NCI-H2029 treated with DMSO at 0.1 percent for 48 hours (cell line): ENCODE results near the gene TM7SF3.
"Not testable (repeated sequence)": the region's sequence is repeated elsewhere in the genome, so short reads cannot be mapped to it uniquely, and the experiment has no call there.

Source experiments
- DNase-seq: peaks from one replicate; lab custom pipeline; 2025; lab: John Stamatoyannopoulos, UW

The TM7SF3 gene, protein sequence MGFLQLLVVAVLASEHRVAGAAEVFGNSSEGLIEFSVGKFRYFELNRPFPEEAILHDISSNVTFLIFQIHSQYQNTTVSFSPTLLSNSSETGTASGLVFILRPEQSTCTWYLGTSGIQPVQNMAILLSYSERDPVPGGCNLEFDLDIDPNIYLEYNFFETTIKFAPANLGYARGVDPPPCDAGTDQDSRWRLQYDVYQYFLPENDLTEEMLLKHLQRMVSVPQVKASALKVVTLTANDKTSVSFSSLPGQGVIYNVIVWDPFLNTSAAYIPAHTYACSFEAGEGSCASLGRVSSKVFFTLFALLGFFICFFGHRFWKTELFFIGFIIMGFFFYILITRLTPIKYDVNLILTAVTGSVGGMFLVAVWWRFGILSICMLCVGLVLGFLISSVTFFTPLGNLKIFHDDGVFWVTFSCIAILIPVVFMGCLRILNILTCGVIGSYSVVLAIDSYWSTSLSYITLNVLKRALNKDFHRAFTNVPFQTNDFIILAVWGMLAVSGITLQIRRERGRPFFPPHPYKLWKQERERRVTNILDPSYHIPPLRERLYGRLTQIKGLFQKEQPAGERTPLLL

DNA sequence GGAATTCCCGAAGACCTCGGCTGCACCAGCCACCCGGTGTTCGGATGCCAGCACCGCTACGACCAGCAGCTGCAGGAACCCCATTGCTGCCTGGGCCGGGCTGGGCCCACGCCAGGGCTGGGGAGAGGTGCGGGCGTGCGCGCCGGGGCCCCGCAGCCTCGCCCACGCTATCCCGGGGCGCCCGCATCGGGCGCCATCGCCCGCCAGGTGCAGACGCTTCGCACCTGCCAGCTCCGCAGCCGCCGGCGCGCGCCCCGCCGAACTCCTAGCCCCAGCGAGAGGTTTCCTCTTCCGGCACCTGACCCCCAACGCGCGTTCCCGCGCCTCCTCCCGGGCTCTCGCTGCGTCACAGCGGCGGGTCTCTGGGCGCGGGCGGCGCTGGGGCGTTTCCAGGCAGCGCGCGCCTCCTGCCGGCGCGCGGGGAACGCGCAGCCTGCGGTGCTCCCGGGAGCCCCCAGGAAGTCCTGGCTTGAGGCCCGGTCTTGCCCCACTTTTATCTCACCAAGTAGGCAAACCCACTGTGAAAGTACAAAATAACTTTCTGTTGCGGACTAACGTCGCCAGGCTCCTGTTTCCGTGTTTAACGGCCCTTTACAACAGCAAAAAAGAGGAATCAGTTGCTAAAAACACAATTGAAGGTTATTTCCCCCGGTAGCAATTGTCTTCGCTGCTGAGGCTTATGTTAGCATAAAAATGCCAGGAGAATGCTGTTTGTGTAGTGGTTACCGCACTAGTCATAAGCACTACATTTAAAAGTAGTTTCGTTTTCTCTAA is at the start of gene TM7SF3:
TSS of gene TM7SF3 (minus strand) at position 300 of the 774 bp plus-strand sequence. CDS start at position 84, 216 bp downstream.
- DNase-seq, result peak; percentile 74

DNA sequence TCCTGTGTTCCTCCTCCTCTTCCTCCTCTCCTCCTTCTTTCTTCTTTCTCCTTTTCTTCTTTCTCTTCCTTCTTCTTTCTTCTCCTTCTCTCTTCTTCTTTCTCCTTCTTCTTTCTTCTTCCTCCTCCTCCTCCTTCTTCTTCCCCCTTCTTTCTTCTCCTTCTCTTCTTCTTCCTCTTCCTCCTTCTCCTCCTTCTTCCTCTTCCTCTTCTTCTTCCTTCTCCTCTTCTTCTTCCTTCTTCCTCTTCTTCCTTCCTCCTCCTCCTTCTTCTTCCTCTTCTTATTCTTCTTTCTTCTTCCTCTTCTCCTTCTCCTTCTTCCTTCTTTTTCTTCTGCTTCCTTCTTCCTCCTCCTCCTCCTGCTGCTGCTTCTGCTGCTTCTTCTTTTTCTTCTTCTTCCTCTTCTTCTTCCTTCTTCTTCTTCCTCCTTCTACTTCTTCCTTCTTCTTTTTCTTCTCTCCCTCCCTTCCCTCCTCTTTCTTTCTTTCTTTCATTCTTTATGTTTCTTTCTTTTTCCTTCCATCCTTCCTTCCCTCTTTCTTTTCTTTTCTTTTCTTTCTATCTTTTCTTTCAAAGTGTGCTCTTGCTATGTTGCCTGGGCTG is 49.2 kb upstream of the TM7SF3 start:
- DNase-seq, result no peak

DNA sequence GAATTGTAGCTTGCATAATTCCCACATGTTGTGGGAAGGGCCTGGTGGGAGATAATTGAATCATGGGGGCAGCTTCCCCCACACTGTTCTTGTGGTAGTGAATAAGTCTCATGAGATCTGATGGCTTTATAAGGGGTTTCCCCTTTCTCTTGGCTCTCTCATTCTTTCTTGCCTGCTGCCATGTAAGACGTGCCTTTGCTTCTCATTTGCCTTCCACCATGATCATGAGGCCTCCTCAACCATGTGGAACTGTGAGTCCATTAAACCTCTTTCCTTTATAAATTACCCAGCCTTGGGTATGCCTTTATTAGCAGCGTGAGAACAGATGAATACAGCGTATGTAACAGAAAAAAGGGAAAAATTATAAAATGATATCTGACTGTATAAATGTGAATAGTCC is 47.1 kb upstream of the TM7SF3 start:
- no peak for DNase-seq

DNA sequence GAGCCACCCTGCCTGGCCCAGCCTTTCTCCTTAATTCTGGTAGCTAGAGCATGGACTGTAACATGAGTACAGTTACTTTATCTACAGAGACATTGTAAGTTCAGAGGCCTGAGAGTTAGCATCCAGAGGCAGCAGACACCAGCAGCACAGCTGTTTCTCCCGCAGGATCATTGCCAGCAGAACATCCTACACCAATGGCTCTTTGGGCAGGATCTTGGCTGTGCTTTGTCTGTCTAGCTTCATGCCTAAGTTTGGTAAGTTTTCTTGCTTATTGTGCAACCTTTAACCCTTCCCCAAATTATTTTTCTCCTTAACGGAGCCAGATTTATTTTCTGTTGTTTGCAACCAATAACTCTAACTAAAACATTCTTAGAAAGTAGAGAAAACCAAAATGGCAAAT is 46.6 kb upstream of the TM7SF3 start:
- no peak for DNase-seq

DNA sequence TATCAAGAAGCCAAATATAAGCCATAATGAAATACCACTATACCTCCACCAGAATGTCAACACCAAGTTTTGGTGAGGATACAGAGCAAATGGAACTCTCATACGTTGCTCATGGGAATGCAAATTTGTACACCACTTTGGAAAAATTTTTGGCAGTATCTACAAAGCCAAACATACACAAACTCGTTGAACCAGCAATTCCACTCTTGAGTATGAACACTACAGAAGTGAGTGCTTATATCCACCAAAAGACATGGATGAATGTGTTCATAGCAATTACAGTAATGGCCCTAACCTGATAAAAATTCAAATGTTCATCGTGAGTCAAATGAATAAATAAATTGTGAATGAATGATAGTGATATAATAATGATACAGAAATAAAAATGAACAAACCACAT is 43.4 kb upstream of the TM7SF3 start:
- DNase-seq, result peak; percentile 3

DNA sequence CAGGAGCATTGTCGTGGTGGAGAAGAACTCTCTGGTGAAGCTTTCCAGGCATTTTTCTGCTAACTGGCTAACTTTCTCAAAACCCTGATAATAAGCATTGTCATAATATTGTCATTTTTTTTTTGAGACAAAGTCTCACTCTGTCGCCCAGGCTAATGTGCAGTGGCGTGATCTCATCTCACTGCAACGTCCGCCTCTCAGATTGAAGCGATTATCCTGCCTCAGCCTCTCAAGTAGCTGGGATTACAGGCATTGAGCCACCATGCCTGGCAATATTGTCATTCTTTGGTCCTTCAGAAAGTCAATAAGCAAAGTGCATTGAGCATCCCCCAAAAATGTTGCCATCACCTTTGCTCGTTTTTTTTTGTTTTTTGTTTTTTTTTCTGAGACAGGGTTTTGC is 41.8 kb upstream of the TM7SF3 start:
- DNase-seq, result no peak

DNA sequence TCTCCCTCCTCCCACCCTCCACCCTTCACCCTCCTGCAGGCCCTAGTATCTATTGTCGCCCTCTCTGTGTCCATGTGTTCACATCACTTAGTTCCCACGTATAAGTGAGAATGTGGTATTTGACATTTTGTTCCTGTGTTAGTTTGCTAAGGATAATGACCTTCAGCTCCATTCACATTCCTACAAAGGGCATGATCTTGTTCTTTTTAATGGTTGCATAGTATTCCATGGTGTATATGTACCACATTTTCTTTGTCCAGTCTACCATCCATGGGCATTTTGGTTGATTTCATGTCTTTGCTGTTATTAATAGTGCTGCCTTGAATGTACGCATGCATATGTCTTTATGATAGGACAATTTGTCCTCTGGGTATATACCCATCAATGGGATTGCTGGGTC is 38.6 kb upstream of the TM7SF3 start:
- DNase-seq, result no peak

DNA sequence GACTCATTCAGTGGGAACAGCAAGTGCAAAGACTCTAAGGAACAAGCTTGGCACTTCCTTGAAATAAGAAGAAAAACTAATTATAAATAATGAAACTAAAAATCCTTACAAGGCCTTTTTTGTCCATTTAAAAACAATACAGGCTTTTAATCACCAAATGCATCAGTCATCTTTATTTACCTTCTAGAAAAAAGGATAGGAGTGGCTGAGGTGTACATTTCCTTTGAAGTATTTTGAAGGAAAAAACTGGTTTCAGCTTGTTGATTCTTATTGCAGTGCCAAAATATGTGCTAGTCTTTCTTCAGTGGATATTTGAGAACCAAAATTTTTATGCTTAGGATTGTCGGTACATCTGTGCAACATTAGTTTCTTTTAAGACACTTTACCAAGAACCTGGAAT is 38.0 kb upstream of the TM7SF3 start:
- DNase-seq, result no peak

DNA sequence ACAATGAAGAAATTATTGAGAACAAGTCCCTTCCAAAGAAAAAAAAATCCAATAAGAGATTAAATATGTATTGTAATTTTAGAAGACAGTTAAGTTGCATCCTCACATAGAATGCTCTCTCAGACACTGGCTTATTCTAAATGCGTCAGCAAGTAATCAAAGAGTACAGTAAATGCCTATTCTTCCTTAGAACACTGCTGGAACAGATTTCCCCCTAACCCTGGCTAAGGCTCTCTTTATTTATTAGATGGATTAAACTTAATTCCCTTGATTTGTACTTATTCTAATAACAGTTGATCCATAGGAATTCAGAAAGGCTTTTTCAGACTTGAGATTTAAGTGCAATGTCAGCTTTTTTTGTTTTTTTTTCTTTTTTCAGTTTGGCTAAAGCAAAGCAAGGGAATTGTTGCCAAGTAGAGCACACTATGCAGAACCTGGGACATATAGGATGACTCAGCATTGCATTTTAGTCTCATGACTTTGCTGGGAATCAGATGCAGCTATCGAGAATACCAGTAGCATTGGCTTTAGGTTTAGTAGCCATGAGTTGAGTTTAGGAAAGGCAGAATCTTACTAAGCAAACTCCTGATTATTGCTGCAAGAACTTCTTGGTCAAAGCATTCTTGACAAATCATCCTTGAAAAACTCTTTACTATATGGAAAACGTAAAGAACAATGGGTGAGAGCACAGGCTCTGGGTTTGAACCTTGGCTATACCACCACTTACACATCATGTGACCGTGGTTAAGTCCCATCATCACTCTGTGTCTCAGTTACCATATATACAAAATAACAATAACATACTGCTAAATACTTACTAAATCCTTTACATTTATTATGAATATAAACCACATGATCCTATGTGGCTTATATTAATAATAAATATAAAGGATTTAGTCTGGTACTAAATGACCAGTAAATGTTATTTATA is 34.9 kb upstream of the TM7SF3 start:
- DNase-seq, result no peak

DNA sequence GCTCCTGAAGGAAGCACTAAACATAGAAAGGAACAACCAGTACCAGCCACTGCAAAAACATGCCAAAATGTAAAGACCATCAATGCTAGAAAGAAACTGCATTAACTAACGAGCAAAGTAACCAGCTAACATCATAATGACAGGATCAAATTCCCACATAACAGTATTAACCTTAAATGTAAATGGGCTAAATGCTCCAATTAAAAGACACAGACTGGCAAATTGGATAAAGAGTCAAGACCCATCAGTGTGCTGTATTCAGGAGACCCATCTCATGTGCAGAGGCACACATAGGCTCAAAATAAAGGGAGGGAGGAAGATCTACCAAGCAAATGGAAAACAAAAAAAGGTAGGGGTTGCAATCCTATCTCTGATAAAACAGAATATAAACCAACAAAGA is 27.8 kb upstream of the TM7SF3 start:
- DNase-seq, result not testable (repeated sequence)

DNA sequence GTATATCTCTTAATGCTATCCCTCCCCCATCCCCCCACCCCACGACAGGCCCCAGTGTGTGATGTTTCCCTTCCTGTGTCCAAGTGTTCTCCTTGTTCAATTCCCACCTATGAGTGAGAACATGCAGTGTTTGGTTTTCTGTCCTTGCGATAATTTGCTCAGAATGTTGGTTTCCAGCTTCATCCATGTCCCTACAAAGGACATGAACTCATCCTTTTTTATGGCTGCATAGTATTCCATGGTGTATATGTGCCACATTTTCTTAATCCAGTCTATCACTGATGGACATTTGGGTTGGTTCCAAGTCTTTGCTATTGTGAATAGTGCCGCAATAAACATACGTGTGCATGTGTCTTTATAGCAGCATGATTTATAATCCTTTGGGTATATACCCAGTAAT is 26.5 kb upstream of the TM7SF3 start:
- DNase-seq, result not testable (repeated sequence)

DNA sequence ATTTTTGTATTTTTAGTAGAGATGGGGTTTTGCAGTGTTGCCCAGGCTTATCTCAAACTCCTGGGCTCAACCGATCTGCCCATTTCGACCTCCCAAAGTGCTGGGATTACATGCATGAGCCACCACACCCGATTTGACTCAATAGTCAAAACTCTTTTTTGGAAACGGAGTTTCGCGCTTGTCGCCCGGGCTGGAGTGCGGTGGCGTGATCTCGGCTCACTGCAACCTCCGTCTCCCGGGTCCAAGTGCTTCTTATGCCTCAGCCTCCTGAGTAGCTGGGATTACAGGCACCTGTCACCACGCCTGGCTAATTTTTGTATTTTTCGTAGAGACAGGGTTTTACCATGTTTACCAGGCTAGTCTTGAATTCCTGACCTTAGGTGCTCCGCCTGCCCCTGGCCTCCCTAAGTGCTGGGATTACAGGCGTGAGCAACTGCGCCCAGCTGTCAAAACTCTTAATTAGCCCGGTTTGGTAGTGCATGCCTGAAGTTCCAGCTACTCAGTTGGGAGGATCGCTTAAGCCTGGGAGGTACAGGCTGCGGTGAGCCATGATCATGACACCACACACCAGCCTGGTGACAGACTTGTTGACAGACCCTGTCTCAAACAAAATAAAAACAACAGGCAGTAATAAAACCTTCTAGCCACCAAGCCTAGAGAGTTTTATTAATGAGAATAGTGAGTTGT is 20.6 kb upstream of the TM7SF3 start:
- DNase-seq, result no peak

DNA sequence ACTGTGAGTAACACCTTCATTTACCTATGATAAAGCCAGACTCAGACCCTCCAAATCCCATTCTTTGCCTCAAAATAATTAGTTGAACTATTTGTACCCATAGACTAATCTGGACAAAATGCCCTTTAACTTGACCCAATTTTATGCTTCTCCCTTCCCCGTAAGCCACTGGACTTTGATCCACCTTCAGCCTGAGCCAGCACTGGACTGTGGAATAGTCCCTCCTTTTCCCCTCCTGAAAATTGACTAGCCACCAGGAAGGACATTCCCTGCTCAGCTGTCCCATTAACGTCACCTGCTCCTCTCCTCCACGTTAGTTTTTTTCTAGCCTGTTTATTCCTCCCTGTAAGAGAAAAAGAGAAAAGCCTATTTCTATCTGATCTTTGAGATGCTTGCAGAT is 18.5 kb upstream of the TM7SF3 start:
- DNase-seq, result no peak

DNA sequence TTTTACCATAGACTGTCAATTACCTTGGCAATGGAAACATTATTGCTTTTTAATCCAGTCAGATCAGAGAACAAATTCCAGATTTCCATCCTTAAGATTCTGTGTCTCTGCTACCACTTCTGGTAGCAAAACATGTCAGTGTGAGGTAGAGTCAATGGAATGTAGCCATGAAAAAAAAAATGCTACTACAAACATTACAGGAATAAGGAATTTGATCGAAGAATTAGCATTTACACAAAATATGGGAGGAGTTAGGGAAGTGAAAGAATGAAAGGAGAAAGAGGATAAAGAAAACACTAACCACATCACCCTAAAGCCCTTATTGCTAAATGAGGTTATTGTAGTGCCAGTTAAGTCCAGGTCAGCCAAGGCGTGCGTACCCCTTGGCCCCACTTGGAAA is 17.3 kb upstream of the TM7SF3 start:
- DNase-seq, result no peak

DNA sequence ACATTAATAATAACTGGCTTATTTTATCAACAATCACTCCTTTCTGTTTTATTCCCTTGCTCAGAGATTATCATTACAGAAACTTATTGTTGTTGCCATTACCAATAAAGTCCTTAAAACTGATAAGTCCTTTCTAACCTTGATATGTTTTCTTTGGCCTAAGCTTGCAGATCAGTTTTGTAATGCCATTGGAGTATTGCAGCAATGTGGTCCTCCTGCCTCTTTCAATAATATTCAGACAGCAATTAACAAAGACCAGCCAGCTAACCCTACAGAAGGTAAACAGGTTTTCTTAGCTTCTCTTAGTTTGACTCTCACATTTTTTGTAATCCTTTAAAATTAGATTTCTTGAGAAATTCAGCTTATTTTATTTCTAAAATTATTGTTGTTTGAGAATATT is 12.1 kb upstream of the TM7SF3 start:
- no peak for DNase-seq

DNA sequence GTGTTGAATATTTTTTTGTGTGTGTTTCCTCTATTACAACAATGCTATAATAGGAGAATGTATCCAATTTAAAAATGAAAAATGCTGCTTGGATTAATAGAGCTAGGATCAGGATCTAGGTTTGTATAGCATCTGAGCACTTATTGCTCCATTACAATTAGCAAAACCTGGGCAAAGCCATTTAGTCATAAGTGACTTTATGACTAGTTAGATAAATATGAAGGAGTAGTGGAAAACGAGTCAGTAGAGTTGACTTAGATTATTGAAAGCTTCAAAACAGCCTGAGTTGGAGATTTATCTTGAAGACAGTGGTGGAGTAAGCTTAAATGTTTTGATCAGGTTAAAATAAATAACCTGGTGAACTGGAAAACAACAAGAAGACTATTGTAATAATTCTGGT is 10.9 kb upstream of the TM7SF3 start:
- no peak for DNase-seq

DNA sequence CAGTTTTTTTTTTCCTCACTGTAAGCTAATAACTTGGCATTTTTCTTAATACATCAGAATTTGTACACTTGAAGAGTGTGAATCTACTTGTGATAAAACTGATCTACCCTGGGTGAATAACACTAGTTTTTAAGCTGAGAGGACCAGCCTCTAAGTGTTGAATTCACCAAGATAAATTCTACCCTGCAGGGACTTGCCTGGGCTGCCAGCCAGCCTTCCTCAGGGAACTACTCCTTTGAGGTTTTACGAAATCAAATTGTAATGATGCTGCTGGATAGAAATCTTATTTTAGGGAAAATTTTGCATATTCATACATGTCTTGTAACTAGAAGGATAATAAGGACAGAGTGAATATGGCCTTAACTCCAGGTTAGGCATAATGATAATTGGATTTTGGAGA is 10.1 kb upstream of the TM7SF3 start:
- no peak for DNase-seq

DNA sequence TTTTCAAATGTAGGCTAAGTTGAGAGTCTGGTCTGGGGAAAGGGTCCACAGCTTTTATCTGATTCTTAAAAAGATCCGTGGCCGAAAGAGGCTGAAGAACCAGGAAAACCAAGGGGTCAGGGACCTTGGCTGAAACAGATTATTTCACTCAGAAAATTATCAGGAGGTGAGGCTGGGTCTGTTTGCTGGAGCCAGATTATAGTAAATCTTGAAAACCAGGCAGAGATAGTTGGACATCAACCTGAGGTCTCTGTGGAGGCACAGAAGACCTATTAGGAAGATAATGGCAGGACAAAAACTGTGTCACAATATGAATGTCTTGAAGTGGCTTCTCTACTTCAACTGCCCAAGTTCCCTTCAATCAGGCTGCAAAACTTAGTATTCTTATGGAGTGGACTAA is 6.6 kb upstream of the TM7SF3 start:
- no peak for DNase-seq

DNA sequence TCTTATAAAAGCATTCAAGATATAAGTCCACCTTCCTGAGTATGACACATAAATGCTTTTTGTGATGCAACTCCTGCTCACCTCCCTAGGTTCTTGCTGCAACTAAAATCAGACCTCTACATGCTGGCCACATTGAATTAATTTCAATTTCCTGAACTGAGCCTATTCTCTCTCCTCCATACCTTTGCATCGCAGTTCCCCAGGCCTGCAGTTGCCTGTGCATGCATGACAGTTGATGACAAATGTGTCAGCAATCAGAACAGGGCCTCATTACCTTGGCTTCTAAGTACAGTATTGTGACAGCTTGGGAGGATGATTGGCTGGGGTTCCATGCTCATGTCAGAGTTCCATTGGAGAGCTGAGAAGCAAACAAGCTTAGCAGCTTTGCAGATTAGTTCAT is 3.9 kb upstream of the TM7SF3 start:
- DNase-seq, result no peak

DNA sequence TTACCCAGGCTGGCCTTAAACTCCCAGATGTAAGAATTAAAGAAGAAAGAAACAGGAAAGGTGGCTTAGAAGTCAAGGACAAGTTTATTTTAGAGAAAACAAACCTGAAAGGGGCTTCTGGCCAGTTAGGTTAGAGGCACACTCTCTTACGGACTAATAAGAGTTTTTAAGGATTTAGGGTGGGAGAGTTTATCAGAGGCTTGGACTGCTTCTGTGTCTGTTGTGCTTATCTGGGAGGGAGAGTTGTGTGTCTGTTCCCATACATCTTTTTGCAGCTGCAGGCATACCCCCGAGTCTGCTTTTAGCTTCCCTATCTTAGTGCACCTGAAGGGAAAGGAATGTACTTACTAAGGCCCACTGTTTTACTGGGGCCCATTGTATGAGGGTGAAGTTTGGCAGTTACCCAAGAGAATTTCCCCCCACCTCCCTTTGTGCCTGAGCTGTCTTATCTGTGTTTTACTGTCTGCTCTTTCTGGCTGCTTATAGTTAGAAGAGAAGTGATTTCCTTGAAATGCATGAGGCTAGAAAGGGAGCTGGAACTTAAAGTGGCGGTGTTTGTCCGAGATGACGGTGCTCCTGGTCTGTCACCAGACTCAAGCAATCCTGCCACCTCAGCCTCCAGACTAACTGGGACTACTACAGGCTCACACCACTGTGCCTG is 3.1 kb upstream of the TM7SF3 start:
- DNase-seq, result not testable (repeated sequence)

DNA sequence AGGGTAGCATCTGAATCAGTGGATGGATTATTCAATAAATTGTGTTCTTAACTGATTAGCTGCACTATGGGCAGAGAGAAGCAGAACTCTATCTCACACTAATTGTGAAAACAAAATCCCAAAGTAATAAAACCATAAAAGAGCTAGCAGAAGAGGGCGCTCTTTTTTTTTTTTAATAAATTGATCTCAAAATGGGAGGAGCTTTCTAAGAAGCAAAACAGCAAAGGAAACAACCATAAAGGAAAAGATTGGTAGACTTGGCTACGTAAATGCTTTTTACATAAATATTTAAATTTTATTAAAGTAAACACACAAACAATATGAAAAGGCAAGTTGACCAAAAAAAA is 1.5 kb upstream of the TM7SF3 start:
- DNase-seq, result peak; percentile 56
